K562 treated with DMSO at 1 percent for 48 hours (cell line): ENCODE results near the gene DNM1L. TPM values are rescaled to one million over a fixed set of nuclear protein-coding genes. Genes with fewer than 3 reads are reported as not detected.

Source experiments
- total RNA-seq: library from RNA; unstranded; fragments of 300-600 nt; gene quantifications from 2 replicates; pipeline ENCODE4 v1.2.3, GENCODE V29; 2022; ENCODE audit warnings: low replicate concordance; ENCODE audit errors: extremely low read depth

Gene DNM1L
- not detected in 2 replicates for total RNA-seq

GRCh38 chr12:32679091-32679919 lies at the start of gene DNM1L:
Gene DNM1L, plus strand, starts transcription at chr12:32679301. Its CDS starts 63 bp downstream, at chr12:32679364.

GRCh38 chr12:32755654-32756475 lies 76.8 kb downstream of the DNM1L start, which contains the start of gene YARS2:
Gene YARS2, minus strand, starts transcription at chr12:32755897. Its CDS starts 23 bp downstream, at chr12:32755874.

Other genes with a start within 250 kb of the DNM1L start
- gene YARS2, start 76.6 kb downstream of the DNM1L start, total RNA-seq = not detected in 2 replicates
- not detected in 2 replicates for gene PKP2, start 217.5 kb downstream of the DNM1L start, total RNA-seq